BLaER1 treated with 17β-estradiol and CSF1 and Interleukin-3, amounts not matched to agents 10 nM and 100 nM (cell line): ENCODE data around the gene PTTG1IP2.
A peak's percentile ranks its signal among the peaks of the same experiment; 100 is the strongest.

ENCODE experiments used
- H3K27ac ChIP-seq, 11 experiments: shearing (Covaris generic); formaldehyde crosslinking; 2 replicates each; pipeline ENCODE4 v1.8.1; 2022
- H3K27me3 ChIP-seq, 11 experiments: shearing (Covaris generic); formaldehyde crosslinking; 2 replicates each; pipeline ENCODE4 v1.8.1; 2022
- H3K36me3 ChIP-seq, 11 experiments: shearing (Covaris generic); formaldehyde crosslinking; 2 replicates each; pipeline ENCODE4 v1.8.1; 2022
- H3K4me1 ChIP-seq, 10 experiments: shearing (Covaris generic); formaldehyde crosslinking; 2 replicates each; pipeline ENCODE4 v1.8.1; 2022
- H3K4me2 ChIP-seq, 11 experiments: shearing (Covaris generic); formaldehyde crosslinking; 2 replicates each; pipeline ENCODE4 v1.8.1; 2022
- H3K4me3 ChIP-seq, 10 experiments: shearing (Covaris generic); formaldehyde crosslinking; 2 replicates each; pipeline ENCODE4 v1.8.1; 2022
- H3K9ac ChIP-seq, 11 experiments: shearing (Covaris generic); formaldehyde crosslinking; 2 replicates each; pipeline ENCODE4 v1.8.1; 2022
- H3K9me3 ChIP-seq, 11 experiments: shearing (Covaris generic); formaldehyde crosslinking; replicated peaks in 1 of 11; 2 replicates each; pipeline ENCODE4 v1.8.1; 2022
- H4K20me1 ChIP-seq, 11 experiments: shearing (Covaris generic); formaldehyde crosslinking; 2 replicates each; pipeline ENCODE4 v1.8.1; 2022
- Cebpa-rat ChIP-seq, 11 experiments: shearing (Covaris generic); IDR thresholded peaks; 2 replicates each; pipeline ENCODE4 v1.8.1; 2022

The PTTG1IP2 gene

GRCh38 chr7:90469554-90469953, at the start of gene PTTG1IP2:
TSS of gene PTTG1IP2 (plus strand) at chr7:90469639. CDS start at chr7:90469787, 148 bp downstream.
- Histone ChIP-seq H3K36me3 (peaks cover 0 to 1% (median 0%) of the 10 kb centered on the region in 11 experiments; a peak in 3 of 22 replicates), H3K4me2 (no peak within 1 kb of the TSS), H3K9ac (no peak within 1 kb of the TSS), H3K4me1 (no peaks in the 10 kb centered on the region), H4K20me1 (no peaks in the 10 kb centered on the region), H3K4me3 (no peak within 1 kb of the TSS), H3K9me3 (peaks cover 11 to 21% (median 17%) of the 10 kb centered on the region in 11 experiments), H3K27me3 (no peaks in the 10 kb centered on the region), H3K27ac (no peak within 1 kb of the TSS)
- TF ChIP-seq Cebpa-rat (IDR thresholded peaks at IDR 0.05) = no peak

DNA sequence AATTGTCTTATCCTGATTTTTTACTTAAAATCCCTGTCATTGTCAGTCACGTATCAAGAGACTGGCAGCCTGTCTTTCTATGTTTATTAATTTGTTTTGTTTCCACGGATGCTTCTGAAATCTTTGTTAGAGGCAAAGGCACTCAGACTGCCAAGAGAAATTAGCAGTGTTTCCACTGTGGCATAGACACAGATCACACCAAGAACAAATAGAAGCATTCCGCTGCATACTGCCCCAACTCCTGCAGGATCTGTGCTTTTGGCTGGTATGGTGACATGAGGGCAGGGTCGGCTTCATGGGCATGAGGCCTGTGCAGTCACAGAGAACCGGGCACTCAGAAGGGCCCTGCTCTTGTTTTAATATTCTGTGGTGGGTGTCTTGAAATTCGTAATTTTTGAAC, 47.8 kb upstream of the PTTG1IP2 start:
- no peak overlapping the region for H3K4me3 ChIP-seq
- no peaks in the 10 kb centered on the region for H4K20me1 ChIP-seq
- H3K4me2 ChIP-seq = no peak overlapping the region
- H3K9me3 ChIP-seq = no peaks in the 10 kb centered on the region
- H3K4me1 ChIP-seq = peaks cover 0 to 5% (median 0%) of the 10 kb centered on the region in 10 experiments; a peak in 1 of 20 replicates
- no peak overlapping the region for H3K27ac ChIP-seq
- H3K9ac ChIP-seq = no peak overlapping the region
- no peaks in the 10 kb centered on the region for H3K27me3 ChIP-seq
- 0 out of 22 replicates have a peak, but pooled peaks cover 0 to under 1% (median 0%) of the 10 kb centered on the region in 11 experiments for H3K36me3 ChIP-seq
- no peak for TF ChIP-seq Cebpa-rat (IDR thresholded peaks at IDR 0.05)

GRCh38 chr7:90424720-90425119, 44.7 kb upstream of the PTTG1IP2 start:
- peaks cover 0 to 5% (median 0%) of the 10 kb centered on the region in 10 experiments; a peak in 1 of 20 replicates for H3K4me1 ChIP-seq
- TF ChIP-seq Cebpa-rat (IDR thresholded peaks at IDR 0.05) = no peak
- no peak overlapping the region for H3K27ac ChIP-seq
- H3K4me2 ChIP-seq = no peak overlapping the region
- no peaks in the 10 kb centered on the region for H3K36me3 ChIP-seq
- H3K4me3 ChIP-seq = no peak overlapping the region
- no peaks in the 10 kb centered on the region for H4K20me1 ChIP-seq
- H3K27me3 ChIP-seq = no peaks in the 10 kb centered on the region
- H3K9ac ChIP-seq = no peak overlapping the region
- H3K9me3 ChIP-seq = no peaks in the 10 kb centered on the region

GRCh38 chr7:90425376-90425775, 44.1 kb upstream of the PTTG1IP2 start:
- no peaks in the 10 kb centered on the region for H3K36me3 ChIP-seq
- peaks cover 0 to 5% (median 0%) of the 10 kb centered on the region in 10 experiments; a peak in 1 of 20 replicates for H3K4me1 ChIP-seq
- H3K27me3 ChIP-seq = no peaks in the 10 kb centered on the region
- H4K20me1 ChIP-seq = no peaks in the 10 kb centered on the region
- H3K4me2 ChIP-seq = 0 out of 22 replicates have a peak overlapping the region, but pooled peaks of 1 of the 11 experiments have one; percentile 13
- no peak overlapping the region for H3K27ac ChIP-seq
- no peaks in the 10 kb centered on the region for H3K9me3 ChIP-seq
- no peak for TF ChIP-seq Cebpa-rat (IDR thresholded peaks at IDR 0.05)
- no peak overlapping the region for H3K9ac ChIP-seq
- H3K4me3 ChIP-seq = no peak overlapping the region

DNA sequence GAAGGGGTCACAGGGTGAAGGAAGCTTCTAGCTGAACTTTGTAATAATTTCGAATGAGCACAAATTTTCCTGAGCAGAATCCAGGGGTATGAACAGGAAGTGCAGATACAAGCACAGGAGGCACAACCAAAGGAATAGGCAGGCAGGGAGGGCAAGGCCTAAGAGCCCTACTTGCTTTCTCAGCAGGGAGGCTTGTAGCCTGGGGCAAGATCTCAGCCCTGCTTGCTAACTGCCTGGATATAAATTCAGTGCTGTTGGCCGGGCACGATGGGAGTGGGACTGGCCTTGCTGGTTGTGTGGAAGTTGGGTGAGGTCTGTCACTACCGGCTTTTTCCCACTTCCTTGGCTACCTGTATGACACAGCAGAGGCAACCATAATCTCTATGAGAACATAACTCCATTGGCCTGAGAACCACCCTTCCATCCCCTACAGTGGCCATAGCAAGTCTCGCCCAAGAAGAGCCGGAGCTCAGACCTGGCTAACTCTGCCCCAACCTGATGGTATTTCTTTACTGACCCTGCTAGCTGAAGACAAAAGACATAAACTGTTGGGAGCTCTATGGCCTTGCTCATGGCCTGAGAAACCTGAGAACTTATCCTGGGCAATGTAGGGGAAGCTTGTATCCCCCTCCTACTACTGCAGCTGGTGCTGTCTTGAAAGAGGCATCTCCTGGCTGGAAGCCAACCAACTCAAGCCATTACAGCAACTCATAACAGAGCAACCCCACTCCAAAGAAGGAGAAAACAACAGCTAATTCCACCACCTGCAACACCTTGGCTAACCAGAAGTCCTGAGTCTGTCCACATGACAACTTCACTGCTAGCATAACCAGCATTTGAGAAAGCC, 38.6 kb upstream of the PTTG1IP2 start:
- no peak overlapping the region for H3K9ac ChIP-seq
- no peaks in the 10 kb centered on the region for H3K27me3 ChIP-seq
- no peak for TF ChIP-seq Cebpa-rat (IDR thresholded peaks at IDR 0.05)
- no peak overlapping the region for H3K4me3 ChIP-seq
- H3K9me3 ChIP-seq = peaks cover 25 to 36% (median 29%) of the 10 kb centered on the region in 11 experiments
- no peak overlapping the region for H3K27ac ChIP-seq
- no peaks in the 10 kb centered on the region for H3K4me1 ChIP-seq
- peaks cover 0 to 15% (median 0%) of the 10 kb centered on the region in 11 experiments; a peak in 5 of 22 replicates for H3K36me3 ChIP-seq
- no peaks in the 10 kb centered on the region for H4K20me1 ChIP-seq
- H3K4me2 ChIP-seq = no peak overlapping the region

DNA sequence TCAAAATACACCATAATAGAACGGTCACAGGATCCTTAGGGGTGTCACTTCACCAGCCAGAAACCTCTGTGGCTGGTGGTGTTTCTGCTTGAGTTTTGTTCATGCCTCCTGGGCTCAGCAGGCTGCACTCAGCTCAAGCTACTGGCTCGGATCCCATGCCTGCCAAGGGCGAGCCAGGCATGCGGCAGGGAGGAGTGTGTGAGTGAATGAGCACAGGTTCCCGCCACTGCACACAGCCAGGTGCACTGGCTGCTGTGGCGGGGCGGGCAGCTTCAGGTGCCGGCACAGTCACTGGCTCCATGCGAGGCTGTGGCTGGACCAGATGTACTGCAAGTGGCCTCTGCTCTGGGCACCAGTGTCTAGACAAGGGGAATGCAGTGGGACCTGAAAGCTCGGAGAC, 36.7 kb upstream of the PTTG1IP2 start:
- TF ChIP-seq Cebpa-rat (IDR thresholded peaks at IDR 0.05) = no peak
- H4K20me1 ChIP-seq = no peaks in the 10 kb centered on the region
- H3K36me3 ChIP-seq = peaks cover 0 to 15% (median 0%) of the 10 kb centered on the region in 11 experiments; a peak in 5 of 22 replicates
- H3K9ac ChIP-seq = no peak overlapping the region
- peaks cover 27 to 50% (median 41%) of the 10 kb centered on the region in 11 experiments for H3K9me3 ChIP-seq
- H3K4me3 ChIP-seq = no peak overlapping the region; a peak in 1 of 20 replicates
- H3K4me2 ChIP-seq = no peak overlapping the region
- no peak overlapping the region for H3K27ac ChIP-seq
- H3K27me3 ChIP-seq = no peaks in the 10 kb centered on the region
- no peaks in the 10 kb centered on the region for H3K4me1 ChIP-seq

GRCh38 chr7:90433221-90433620, 36.2 kb upstream of the PTTG1IP2 start:
- Histone ChIP-seq H3K4me2 (no peak overlapping the region), H3K27ac (no peak overlapping the region), H3K9me3 (peaks cover 29 to 54% (median 46%) of the 10 kb centered on the region in 11 experiments), H4K20me1 (no peaks in the 10 kb centered on the region), H3K9ac (no peak overlapping the region), H3K4me1 (no peaks in the 10 kb centered on the region), H3K36me3 (peaks cover 0 to 15% (median 0%) of the 10 kb centered on the region in 11 experiments; a peak in 5 of 22 replicates), H3K27me3 (no peaks in the 10 kb centered on the region), H3K4me3 (no peak overlapping the region)
- no peak for TF ChIP-seq Cebpa-rat (IDR thresholded peaks at IDR 0.05)

GRCh38 chr7:90445633-90446032, 23.8 kb upstream of the PTTG1IP2 start:
- H3K9ac ChIP-seq = no peak overlapping the region
- H3K4me1 ChIP-seq = no peaks in the 10 kb centered on the region
- no peak for TF ChIP-seq Cebpa-rat (IDR thresholded peaks at IDR 0.05)
- no peak overlapping the region for H3K4me2 ChIP-seq
- no peaks in the 10 kb centered on the region for H3K9me3 ChIP-seq
- no peak overlapping the region for H3K4me3 ChIP-seq
- no peak overlapping the region for H3K27ac ChIP-seq
- no peaks in the 10 kb centered on the region for H3K27me3 ChIP-seq
- H4K20me1 ChIP-seq = no peaks in the 10 kb centered on the region
- H3K36me3 ChIP-seq = no peaks in the 10 kb centered on the region

DNA sequence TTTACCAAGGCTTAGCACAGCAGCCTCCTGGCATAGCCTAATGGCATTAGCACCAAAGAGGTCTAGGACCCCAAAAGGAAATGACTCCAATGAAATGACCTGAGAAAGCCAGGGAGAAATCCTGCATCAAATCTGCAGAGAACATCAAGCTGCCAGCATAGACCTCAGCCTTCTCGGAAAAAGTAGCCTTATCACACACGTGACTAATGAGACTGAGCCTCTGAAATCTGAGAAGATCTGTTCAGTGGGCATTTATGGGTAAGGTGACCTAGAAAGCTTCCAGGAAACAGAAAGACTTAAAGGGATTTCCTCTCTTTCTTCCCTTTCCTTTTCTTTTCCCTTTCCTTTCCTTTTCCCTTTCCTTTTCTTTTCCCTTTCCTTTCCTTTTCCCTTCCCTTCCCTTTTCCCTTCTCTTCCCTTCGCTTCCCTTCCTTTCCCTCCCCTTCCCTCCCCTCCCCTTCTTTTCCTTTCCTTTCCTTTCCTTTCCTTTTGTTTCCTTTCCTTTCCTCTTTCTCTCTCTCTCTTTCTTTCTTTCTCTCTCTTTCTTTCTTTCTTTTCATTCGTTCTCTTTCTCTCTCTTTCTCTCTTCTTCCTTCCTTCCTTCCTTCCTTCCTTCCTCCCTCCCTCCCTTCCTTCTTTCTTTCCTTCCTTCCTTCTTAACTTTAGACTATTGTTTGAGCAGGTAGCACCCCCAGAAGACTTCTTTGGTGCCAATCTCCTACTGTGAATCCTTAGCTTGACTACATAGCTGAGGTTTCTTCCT, 23.1 kb upstream of the PTTG1IP2 start:
- no peak for TF ChIP-seq Cebpa-rat (IDR thresholded peaks at IDR 0.05)
- Histone ChIP-seq H3K4me3 (no peak overlapping the region), H3K4me2 (no peak overlapping the region), H4K20me1 (no peaks in the 10 kb centered on the region), H3K36me3 (no peaks in the 10 kb centered on the region), H3K4me1 (no peaks in the 10 kb centered on the region), H3K27me3 (no peaks in the 10 kb centered on the region), H3K27ac (no peak overlapping the region), H3K9ac (no peak overlapping the region), H3K9me3 (no peaks in the 10 kb centered on the region)
